Esophagus squamous epithelium (tissue), 5 donors: Measurements from ENCODE around the gene SPATS2L. TPM values are rescaled to one million over a fixed set of nuclear protein-coding genes. Genes with fewer than 3 reads are reported as not detected.

ENCODE experiments used
- DNase-seq: peaks from one replicate; lab custom pipeline; 2025; lab: John Stamatoyannopoulos, UW
- H3K27ac ChIP-seq, 4 donors: fragments of 200-600 bp; sonication (generic); one replicate each; pipeline ENCODE4 v1.5.1; 2016 to 2019; ENCODE audit warnings: mild to moderate bottlenecking in 1 of 4
- H3K27me3 ChIP-seq, 4 donors: fragments of 200-600 bp; sonication (generic); 1 replicate in 3 of 4; 2 replicates in 1 of 4; pipeline versions ENCODE4 v1.5.1 to v1.6.0; 2017 to 2021; ENCODE audit warnings: antibody characterized with exemption in 1 of 4
- H3K36me3 ChIP-seq, 3 donors: fragments of 200-600 bp; sonication (generic); one replicate each; pipeline ENCODE4 v1.5.1; 2016 to 2019
- H3K4me1 ChIP-seq, 3 donors: fragments of 200-600 bp; sonication (generic); one replicate each; pipeline ENCODE4 v1.5.1; 2017 to 2019
- H3K4me3 ChIP-seq, 4 donors: fragments of 200-600 bp; sonication (generic); 1 replicate in 3 of 4; 2 replicates in 1 of 4; pipeline ENCODE4 v1.5.1; 2016 to 2019; ENCODE audit warnings: mild to moderate bottlenecking in 2 of 4, moderate library complexity in 1 of 4
- H3K9me3 ChIP-seq, 3 donors: fragments of 200-600 bp; sonication (generic); one replicate each; pipeline ENCODE4 v1.5.1; 2016 to 2019
- CTCF ChIP-seq, 6 experiments: fragments of 450-650 bp in 4 of 6; fragments of 200-600 bp in 2 of 6; sonication (generic) in 2 of 6; IDR thresholded peaks; one replicate each; pipeline ENCODE4 v1.5.1; 2016 to 2019; ENCODE audit warnings: antibody characterized with exemption in 6 of 6, mild to moderate bottlenecking in 4 of 6, moderate library complexity in 4 of 6
- POLR2A ChIP-seq, 4 donors: fragments of 450-650 bp; IDR thresholded peaks; one replicate each; pipeline ENCODE4 v1.6.1; 2017; ENCODE audit warnings: antibody characterized with exemption in 4 of 4, mild to moderate bottlenecking in 4 of 4, moderate library complexity in 3 of 4
- WGBS, 2 donors: methylation state at CpG; one replicate each; pipeline ENCODE4 v1.1.5; 2018; 5-methylcytosine and 5-hydroxymethylcytosine counted together
- intact Hi-C: fragments of 100-400 bp; cut with DNase I; formaldehyde crosslinking; loops from one replicate; pipeline ENCODE4 v1.15.0; 2022
- small RNA-seq, 4 donors: library from RNA; depleted of rRNA; stranded (forward); fragments of <200 nt; gene quantifications; one replicate each; pipeline ENCODE3, GENCODE V24; 2016
- total RNA-seq, 4 donors: library from RNA; depleted of rRNA; stranded (reverse); fragments of >200 nt; gene quantifications; one replicate each; pipeline ENCODE4 v1.1.0, GENCODE V29; 2016
- donor health status: DM: yes; HTN: yes; CAD: no.

The SPATS2L gene
- total RNA-seq, 4 donors from 2014 or later = 53.2 to 91.9 (median 68.3) TPM

DNA sequence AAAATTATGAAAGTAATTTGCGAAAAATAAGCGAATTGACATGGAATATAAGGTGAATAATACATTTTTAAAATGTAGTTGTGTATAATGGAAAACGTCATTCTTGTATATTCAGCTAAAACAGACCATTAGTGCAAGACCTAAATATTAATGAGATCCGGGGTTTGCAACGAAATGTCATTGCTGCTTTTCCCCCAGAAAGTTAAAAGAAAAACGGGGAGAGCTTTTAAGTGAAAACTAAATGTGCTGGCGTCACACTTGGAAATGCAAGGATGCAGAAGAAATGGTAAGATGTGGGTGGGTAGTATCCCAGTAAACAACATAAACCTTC lies 219.0 kb downstream of the SPATS2L start:
- Histone ChIP-seq H3K9me3 (no peaks in the 10 kb centered on the region), H3K36me3 (no peaks in the 10 kb centered on the region), H3K27me3 (peaks cover 0 to 9% (median 0%) of the 10 kb centered on the region in 4 donors), H3K4me3 (peak overlapping the region; percentile 48 to 87 (median 80)), H3K27ac (peak overlapping the region in 3 of 4 donors; percentile 56 to 78 (median 73)), H3K4me1 (peaks cover 0 to 20% (median 7%) of the 10 kb centered on the region in 3 donors)
- intact Hi-C loops = no loop called here
- WGBS, 2 donors = 17 to 18% methylated on average over 7 of the region's 7 CpGs
- no peak for DNase-seq
- no peak for TF ChIP-seq CTCF (IDR thresholded peaks at IDR 0.05)
- no peak for TF ChIP-seq POLR2A (IDR thresholded peaks at IDR 0.05)

DNA sequence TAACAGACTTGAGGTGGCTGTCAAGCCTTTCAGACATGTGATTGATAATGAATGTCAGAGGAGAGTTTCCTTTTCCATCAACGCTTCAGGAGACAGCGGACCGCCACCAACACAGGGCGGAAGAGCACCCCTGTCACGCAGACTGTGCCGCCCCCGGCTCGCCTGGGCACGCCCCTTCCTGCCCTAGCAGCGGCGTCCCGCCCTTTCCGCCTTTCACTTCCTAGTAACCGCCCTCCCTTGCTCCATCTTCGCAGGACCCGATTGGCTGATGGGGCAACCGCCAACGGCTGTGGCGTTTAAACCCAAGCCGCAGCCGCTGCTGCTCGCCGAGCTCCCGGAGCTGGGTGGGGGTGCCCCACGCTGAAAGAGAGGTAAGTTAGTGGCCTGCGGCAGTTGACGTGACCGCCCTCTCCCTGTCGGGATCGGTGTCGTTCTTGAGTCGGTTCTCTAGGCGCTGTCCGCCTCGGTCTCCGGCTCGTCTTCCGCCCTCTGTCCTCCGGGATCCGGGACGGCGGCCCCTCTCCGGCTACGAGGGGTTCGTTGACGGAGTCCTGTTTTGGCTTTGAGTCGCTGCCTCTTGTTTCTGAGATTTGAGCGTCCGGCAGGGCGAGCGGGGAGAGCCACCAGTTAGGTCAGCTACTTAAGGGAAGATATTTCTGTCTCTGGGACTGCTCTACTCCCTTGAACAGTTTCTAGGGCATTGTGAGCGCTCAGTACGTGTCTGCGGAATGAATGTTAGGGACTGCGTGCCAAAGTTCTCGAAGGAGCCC lies 219.6 kb downstream of the SPATS2L start, which contains the start of gene SGO2:
SGO2 (plus strand) TSS at position 326 of the 770 bp plus-strand sequence. CDS start 6,769 bp downstream, outside the sequence.
- intact Hi-C loops = no loop called here
- TF ChIP-seq CTCF (IDR thresholded peaks at IDR 0.05) (peak in 1 of 6 experiments; percentile 14), POLR2A (IDR thresholded peaks at IDR 0.05) (peak in 2 of 4 donors; percentile 55 to 73)
- peak; percentile 68 for DNase-seq
- H3K27me3 ChIP-seq = peaks cover 0 to 9% (median 0%) of the 10 kb centered on the region in 4 donors
- no peaks in the 10 kb centered on the region for H3K9me3 ChIP-seq
- 0 to 1% methylated on average over 31 to 53 of the region's 56 CpGs for WGBS, 2 donors
- peak within 1 kb of the TSS; percentile 48 to 87 (median 80) for H3K4me3 ChIP-seq
- no peaks in the 10 kb centered on the region for H3K36me3 ChIP-seq
- peak within 1 kb of the TSS; percentile 40 to 78 (median 64) for H3K27ac ChIP-seq
- H3K4me1 ChIP-seq = peaks cover 0 to 20% (median 7%) of the 10 kb centered on the region in 3 donors

- Histone ChIP-seq H3K36me3 (no peaks in the 10 kb centered on the region), H3K4me3 (no peak overlapping the region), H3K27me3 (no peaks in the 10 kb centered on the region), H3K9me3 (no peaks in the 10 kb centered on the region), H3K4me1 (peaks cover 0 to 20% (median 7%) of the 10 kb centered on the region in 3 donors), H3K27ac (no peak overlapping the region)
- no peak for DNase-seq
- 80 to 81% methylated on average over 2 to 3 of the region's 3 CpGs for WGBS, 2 donors
- intact Hi-C loops = no loop called here
- TF ChIP-seq POLR2A (IDR thresholded peaks at IDR 0.05) (no peak), CTCF (IDR thresholded peaks at IDR 0.05) (no peak)
Observed at GRCh38 chr2:200528228-200528627, 221.7 kb downstream of the SPATS2L start.

Small RNAs within 50 kb of the gene (small RNA-seq; reads per million reads assigned to genes)
- gene RNY4P34 = 0 to 0.95 (median 0.22) reads per million in 4 donors

Other genes with a start within 250 kb of the SPATS2L start
- gene KCTD18, start 203.4 kb downstream of the SPATS2L start, total RNA-seq = 10 to 100 TPM in 2 of 4 donors, 1 to 10 TPM in 2; 6.9 to 19.5 (median 13.9) TPM
- 10 to 100 TPM in 1 of 4 donors, 1 to 10 TPM in 3; 2.2 to 10.7 (median 5.6) TPM for gene SGO2, start 219.5 kb downstream of the SPATS2L start, total RNA-seq